ENCODE data around the gene SLC35B4.

The SLC35B4 gene

DNA sequence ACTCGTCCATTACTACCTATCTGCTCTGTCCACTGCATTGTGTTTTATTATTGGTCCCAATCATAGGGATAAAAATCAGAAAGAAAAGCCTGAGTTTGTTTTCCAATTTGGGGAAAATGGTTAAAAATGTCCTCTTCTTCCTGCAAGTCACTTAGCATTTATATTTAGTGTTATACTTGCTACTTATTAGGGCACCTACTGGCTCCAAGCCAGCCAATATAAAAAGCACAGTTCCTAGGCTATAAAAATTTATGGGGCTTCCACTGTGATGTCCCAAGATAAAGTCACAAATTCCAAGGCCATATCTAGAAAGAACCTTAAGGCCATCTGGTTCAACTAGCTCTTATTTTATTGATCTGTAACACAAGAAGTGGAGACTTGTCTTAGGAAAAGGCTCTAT is 3.2 kb downstream of the SLC35B4 start:
- no peak for DNase-seq (ENCODE audit: low read depth)
- TF ChIP-seq, protein P1, sequence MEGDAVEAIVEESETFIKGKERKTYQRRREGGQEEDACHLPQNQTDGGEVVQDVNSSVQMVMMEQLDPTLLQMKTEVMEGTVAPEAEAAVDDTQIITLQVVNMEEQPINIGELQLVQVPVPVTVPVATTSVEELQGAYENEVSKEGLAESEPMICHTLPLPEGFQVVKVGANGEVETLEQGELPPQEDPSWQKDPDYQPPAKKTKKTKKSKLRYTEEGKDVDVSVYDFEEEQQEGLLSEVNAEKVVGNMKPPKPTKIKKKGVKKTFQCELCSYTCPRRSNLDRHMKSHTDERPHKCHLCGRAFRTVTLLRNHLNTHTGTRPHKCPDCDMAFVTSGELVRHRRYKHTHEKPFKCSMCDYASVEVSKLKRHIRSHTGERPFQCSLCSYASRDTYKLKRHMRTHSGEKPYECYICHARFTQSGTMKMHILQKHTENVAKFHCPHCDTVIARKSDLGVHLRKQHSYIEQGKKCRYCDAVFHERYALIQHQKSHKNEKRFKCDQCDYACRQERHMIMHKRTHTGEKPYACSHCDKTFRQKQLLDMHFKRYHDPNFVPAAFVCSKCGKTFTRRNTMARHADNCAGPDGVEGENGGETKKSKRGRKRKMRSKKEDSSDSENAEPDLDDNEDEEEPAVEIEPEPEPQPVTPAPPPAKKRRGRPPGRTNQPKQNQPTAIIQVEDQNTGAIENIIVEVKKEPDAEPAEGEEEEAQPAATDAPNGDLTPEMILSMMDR (IDR thresholded peaks at IDR 0.05; ENCODE audit: low read depth, low read length, missing control alignments) = no peak
- in situ Hi-C loops (cut with HindIII; ENCODE audit: low sequenced_read_pairs) = no loop called here
- H3K4me3 ChIP-seq (ENCODE audit: low read depth, low read length) = no peak overlapping the region

- TF ChIP-seq, protein P1 (IDR thresholded peaks at IDR 0.05; ENCODE audit: low read depth, low read length, missing control alignments) = no peak
- in situ Hi-C loops (cut with HindIII; ENCODE audit: low sequenced_read_pairs) = no loop called here
- DNase-seq (ENCODE audit: low read depth) = no peak
- no peak overlapping the region for H3K4me3 ChIP-seq (ENCODE audit: low read depth, low read length)
These were observed 4.0 kb downstream of the SLC35B4 start for GRCh38 chr7:134312717-134313116.

- in situ Hi-C loops (cut with HindIII; ENCODE audit: low sequenced_read_pairs) = no loop called here
- H3K4me3 ChIP-seq (ENCODE audit: low read depth, low read length) = no peak overlapping the region
- no peak for DNase-seq (ENCODE audit: low read depth)
- TF ChIP-seq, protein P1 (IDR thresholded peaks at IDR 0.05; ENCODE audit: low read depth, low read length, missing control alignments) = no peak
These were observed 4.9 kb downstream of the SLC35B4 start for GRCh38 chr7:134311807-134312206.

- in situ Hi-C loops (cut with HindIII; ENCODE audit: low sequenced_read_pairs) = no loop called here
- TF ChIP-seq, protein P1 (IDR thresholded peaks at IDR 0.05; ENCODE audit: low read depth, low read length, missing control alignments) = no peak
- no peak for DNase-seq (ENCODE audit: low read depth)
- H3K4me3 ChIP-seq (ENCODE audit: low read depth, low read length) = no peak overlapping the region
These were observed 8.2 kb downstream of the SLC35B4 start for GRCh38 chr7:134308548-134308947.

- in situ Hi-C loops (cut with HindIII; ENCODE audit: low sequenced_read_pairs) = no loop called here
- no peak overlapping the region for H3K4me3 ChIP-seq (ENCODE audit: low read depth, low read length)
- DNase-seq (ENCODE audit: low read depth) = no peak
- TF ChIP-seq, protein P1 (IDR thresholded peaks at IDR 0.05; ENCODE audit: low read depth, low read length, missing control alignments) = no peak
These were observed 9.4 kb downstream of the SLC35B4 start for GRCh38 chr7:134307320-134307719.

DNA sequence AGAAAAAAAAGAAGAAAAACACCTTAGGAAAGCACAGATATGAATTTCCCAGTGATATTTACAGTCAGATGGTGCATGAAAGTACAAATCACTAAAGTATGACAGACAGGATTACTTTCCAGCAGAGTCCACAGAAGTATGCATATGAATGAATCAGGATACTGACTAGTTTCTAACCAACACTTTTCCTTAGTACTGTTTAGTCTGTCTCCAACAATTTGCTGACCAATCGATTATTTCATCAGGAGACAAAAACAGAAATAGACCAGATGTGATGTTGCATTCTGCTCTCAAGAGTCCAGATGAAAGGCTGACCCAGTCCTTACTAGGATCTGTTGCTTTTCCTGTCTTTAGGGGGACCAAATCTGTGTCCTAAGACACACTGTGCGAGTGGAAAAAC is 14.6 kb downstream of the SLC35B4 start:
- in situ Hi-C loops (cut with HindIII; ENCODE audit: low sequenced_read_pairs) = no loop called here
- DNase-seq (ENCODE audit: low read depth) = no peak
- TF ChIP-seq, protein P1 (IDR thresholded peaks at IDR 0.05; ENCODE audit: low read depth, low read length, missing control alignments) = no peak
- no peak overlapping the region for H3K4me3 ChIP-seq (ENCODE audit: low read depth, low read length)

- TF ChIP-seq, protein P1 (IDR thresholded peaks at IDR 0.05; ENCODE audit: low read depth, low read length, missing control alignments) = no peak
These were observed 15.1 kb downstream of the SLC35B4 start for GRCh38 chr7:134301592-134301991.

More at GRCh38 chr7:134301592-134301991, 15.1 kb downstream of the SLC35B4 start:
- no peak overlapping the region for H3K4me3 ChIP-seq (ENCODE audit: low read depth, low read length)
- in situ Hi-C loops (cut with HindIII; ENCODE audit: low sequenced_read_pairs) = no loop called here
- no peak for DNase-seq (ENCODE audit: low read depth)
